ENCODE data around the gene PTK6. TPM values are rescaled to one million over a fixed set of nuclear protein-coding genes. Genes with fewer than 3 reads are reported as not detected.

PTK6 gene
- total RNA-seq, 2 donors from 2014 or later, result 0.56 TPM; not detected in 1

- H3K27me3 ChIP-seq (replicated peaks; ENCODE audit: insufficient read depth), result no peaks in the 10 kb centered on the region
- ATAC-seq (ENCODE audit: insufficient number of reproducible peaks, low FRiP score, low read depth) (no peak), DNase-seq (ENCODE audit: low spot score) (no peak)
- no peaks in the 10 kb centered on the region for H3K36me3 ChIP-seq
- peak overlapping the region; percentile 90 for H3K4me3 ChIP-seq
- no peak overlapping the region for H3K27ac ChIP-seq
- H3K4me1 ChIP-seq (ENCODE audit: control insufficient read depth in 1 of 2, low read depth in 2 of 2), result peaks cover 5 to 11% of the 10 kb centered on the region in 2 donors
- TF ChIP-seq CTCF (IDR thresholded peaks at IDR 0.05), result no peak
- no peaks in the 10 kb centered on the region for H3K9me3 ChIP-seq
These were observed 37.9 kb upstream of the PTK6 start for GRCh38 chr20:63574829-63575743.

GRCh38 chr20:63574156-63574828 is 37.1 kb upstream of the PTK6 start, which contains the start of gene HELZ2:
Gene HELZ2, minus strand, starts transcription at chr20:63574239. Its CDS starts 1,854 bp downstream, at chr20:63572385.
- peak within 1 kb of the TSS; percentile 90 for H3K4me3 ChIP-seq
- H3K27me3 ChIP-seq (replicated peaks; ENCODE audit: insufficient read depth), result no peaks in the 10 kb centered on the region
- peak; percentile 29 for ATAC-seq (ENCODE audit: insufficient number of reproducible peaks, low FRiP score, low read depth)
- peak within 1 kb of the TSS in 1 of 2 donors; percentile 71 for H3K27ac ChIP-seq
- no peak for TF ChIP-seq CTCF (IDR thresholded peaks at IDR 0.05)
- no peak for DNase-seq (ENCODE audit: low spot score)
- H3K36me3 ChIP-seq, result no peaks in the 10 kb centered on the region
- peaks cover 5 to 11% of the 10 kb centered on the region in 2 donors for H3K4me1 ChIP-seq (ENCODE audit: control insufficient read depth in 1 of 2, low read depth in 2 of 2)
- H3K9me3 ChIP-seq, result no peaks in the 10 kb centered on the region

- Histone ChIP-seq H3K4me1 (ENCODE audit: control insufficient read depth in 1 of 2, low read depth in 2 of 2) (peaks cover 5 to 11% of the 10 kb centered on the region in 2 donors), H3K27me3 (replicated peaks; ENCODE audit: insufficient read depth) (no peaks in the 10 kb centered on the region), H3K9me3 (no peaks in the 10 kb centered on the region), H3K27ac (no peak overlapping the region), H3K36me3 (no peaks in the 10 kb centered on the region), H3K4me3 (peak overlapping the region; percentile 90)
- no peak for DNase-seq (ENCODE audit: low spot score)
- ATAC-seq (ENCODE audit: insufficient number of reproducible peaks, low FRiP score, low read depth), result no peak
- TF ChIP-seq CTCF (IDR thresholded peaks at IDR 0.05), result no peak
These were observed 36.5 kb upstream of the PTK6 start for GRCh38 chr20:63573647-63574131.

GRCh38 chr20:63572788-63573646 is 35.8 kb upstream of the PTK6 start:
- no peak for ATAC-seq (ENCODE audit: insufficient number of reproducible peaks, low FRiP score, low read depth)
- TF ChIP-seq CTCF (IDR thresholded peaks at IDR 0.05), result no peak
- no peak overlapping the region for H3K27ac ChIP-seq

More at GRCh38 chr20:63572788-63573646, 35.8 kb upstream of the PTK6 start:
- Histone ChIP-seq H3K9me3 (no peaks in the 10 kb centered on the region), H3K27me3 (replicated peaks; ENCODE audit: insufficient read depth) (no peaks in the 10 kb centered on the region), H3K4me1 (ENCODE audit: control insufficient read depth in 1 of 2, low read depth in 2 of 2) (peaks cover 5 to 11% of the 10 kb centered on the region in 2 donors), H3K36me3 (no peaks in the 10 kb centered on the region), H3K4me3 (peak overlapping the region; percentile 90)
- no peak for DNase-seq (ENCODE audit: low spot score)
